ENCODE results near the gene SSBP3. TPM values are rescaled to one million over a fixed set of nuclear protein-coding genes. Genes with fewer than 3 reads are reported as not detected.

Gene SSBP3
- total RNA-seq, 1 experiment from 2014 or later: 15.0 TPM

DNA sequence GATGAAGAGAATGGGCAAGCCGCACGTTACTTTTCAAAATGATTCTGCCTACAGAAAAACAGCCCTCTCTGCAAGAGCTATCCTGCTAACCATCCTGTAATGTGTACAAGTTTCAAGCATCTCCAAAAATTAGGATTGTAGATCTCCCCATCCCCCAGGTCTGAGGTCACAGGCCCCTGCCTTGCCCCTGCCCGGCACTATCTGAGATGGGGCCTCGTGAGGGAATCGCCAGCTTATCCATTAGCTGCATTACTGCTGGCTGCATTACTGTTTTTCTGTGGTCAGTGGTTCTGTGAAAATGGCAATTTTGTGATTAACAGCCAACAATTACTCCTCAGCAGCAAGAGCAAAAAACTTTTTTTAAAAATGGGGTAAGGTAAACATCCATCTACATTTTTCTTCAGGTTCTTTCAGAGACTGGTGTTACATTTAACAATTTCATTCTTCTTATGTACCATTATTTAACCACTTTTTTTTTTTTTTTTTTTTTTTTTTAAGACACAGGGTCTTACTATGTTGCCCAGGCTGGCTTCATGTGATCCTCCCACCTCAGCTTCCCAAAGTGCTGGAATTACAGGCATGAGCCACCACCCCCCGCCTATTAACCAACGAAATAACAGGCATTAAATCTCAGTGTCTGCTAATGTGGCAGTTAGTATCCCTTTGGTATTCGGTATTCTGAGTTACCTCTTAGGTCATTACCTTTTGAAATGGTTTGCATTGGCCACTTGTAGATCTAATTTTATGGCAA is 122.4 kb downstream of the SSBP3 start:
- POLR2A ChIA-PET (ENCODE audit: unreplicated experiment): no interaction called here
- Histone ChIP-seq H3K27me3 (ENCODE audit: low read length) (no peaks in the 10 kb centered on the region), H3K79me2 (ENCODE audit: low read length) (no peaks in the 10 kb centered on the region), H3K9me2 (replicated peaks; ENCODE audit: low read length) (no peaks in the 10 kb centered on the region), H4K20me1 (ENCODE audit: low read length) (no peaks in the 10 kb centered on the region), H3K4me3 (ENCODE audit: low read length) (no peak overlapping the region), H3K27ac (ENCODE audit: low read length) (no peak overlapping the region), H3K4me1 (ENCODE audit: insufficient read depth, low read length) (no peaks in the 10 kb centered on the region), H3K9me3 (ENCODE audit: low read length) (no peaks in the 10 kb centered on the region), H3K9ac (ENCODE audit: low read length) (no peak overlapping the region), H3K36me3 (ENCODE audit: low read depth, low read length) (no peaks in the 10 kb centered on the region), H2AFZ (ENCODE audit: low read length) (no peak overlapping the region), H3F3A (ENCODE audit: low read length, unreplicated experiment) (no peaks in the 10 kb centered on the region), H3K4me2 (ENCODE audit: low read length) (no peak overlapping the region)
- no TSS peak for BruUV-seq (replicated peaks)
- TF ChIP-seq EZH2phosphoT487 (IDR thresholded peaks at IDR 0.05; ENCODE audit: borderline replicate concordance, low read length) (no peak), EZH2 (IDR thresholded peaks at IDR 0.05; ENCODE audit: low read length, unreplicated experiment) (no peak)
- TF ChIP-seq, protein P1, sequence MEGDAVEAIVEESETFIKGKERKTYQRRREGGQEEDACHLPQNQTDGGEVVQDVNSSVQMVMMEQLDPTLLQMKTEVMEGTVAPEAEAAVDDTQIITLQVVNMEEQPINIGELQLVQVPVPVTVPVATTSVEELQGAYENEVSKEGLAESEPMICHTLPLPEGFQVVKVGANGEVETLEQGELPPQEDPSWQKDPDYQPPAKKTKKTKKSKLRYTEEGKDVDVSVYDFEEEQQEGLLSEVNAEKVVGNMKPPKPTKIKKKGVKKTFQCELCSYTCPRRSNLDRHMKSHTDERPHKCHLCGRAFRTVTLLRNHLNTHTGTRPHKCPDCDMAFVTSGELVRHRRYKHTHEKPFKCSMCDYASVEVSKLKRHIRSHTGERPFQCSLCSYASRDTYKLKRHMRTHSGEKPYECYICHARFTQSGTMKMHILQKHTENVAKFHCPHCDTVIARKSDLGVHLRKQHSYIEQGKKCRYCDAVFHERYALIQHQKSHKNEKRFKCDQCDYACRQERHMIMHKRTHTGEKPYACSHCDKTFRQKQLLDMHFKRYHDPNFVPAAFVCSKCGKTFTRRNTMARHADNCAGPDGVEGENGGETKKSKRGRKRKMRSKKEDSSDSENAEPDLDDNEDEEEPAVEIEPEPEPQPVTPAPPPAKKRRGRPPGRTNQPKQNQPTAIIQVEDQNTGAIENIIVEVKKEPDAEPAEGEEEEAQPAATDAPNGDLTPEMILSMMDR (conservative IDR thresholded peaks at IDR 0.05; ENCODE audit: low read depth, low read length): no peak
- intact Hi-C loops (cut with micrococcal nuclease): no loop called here
- no peak for DNase-seq
- ATAC-seq: no peak
- CTCF ChIA-PET: no interaction called here

DNA sequence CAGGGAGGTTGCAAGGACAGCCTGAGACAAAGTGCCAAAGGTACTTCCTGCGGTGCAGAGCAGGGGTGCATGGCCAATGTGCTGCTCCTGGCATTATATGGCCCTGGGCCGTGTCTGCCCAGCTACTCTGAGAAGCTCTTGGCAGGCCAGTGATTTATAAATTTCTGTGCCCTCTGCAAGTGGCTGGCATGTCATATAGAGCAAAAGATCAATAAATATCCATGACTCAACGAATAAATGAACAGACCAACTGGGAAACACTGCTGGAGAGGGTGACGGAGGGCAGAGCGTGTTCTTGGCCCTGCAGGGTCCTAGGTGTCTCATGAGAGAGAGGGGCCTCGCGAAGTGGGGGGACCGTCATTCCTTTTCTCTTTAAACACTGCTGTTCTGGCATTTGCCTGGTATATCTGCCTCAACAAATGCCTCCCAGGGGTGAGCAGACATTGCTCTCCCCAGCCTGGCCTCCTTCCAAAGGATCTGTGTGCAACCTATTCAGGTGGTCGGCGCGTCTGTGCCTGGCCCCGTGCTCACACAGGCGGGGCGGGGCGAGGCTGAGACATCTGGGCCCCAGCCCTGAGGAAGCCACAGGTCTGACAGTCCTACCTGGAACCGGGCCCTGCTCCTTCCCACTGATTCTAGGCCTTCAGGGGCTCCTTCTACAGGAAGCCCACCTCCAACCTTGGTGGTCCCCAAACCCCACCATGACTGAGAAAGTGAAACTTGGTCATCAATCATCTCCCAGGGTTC is 123.9 kb downstream of the SSBP3 start:
- no TSS peak for BruUV-seq (replicated peaks)
- no peak for TF ChIP-seq EZH2 (IDR thresholded peaks at IDR 0.05; ENCODE audit: low read length, unreplicated experiment)
- no peak for TF ChIP-seq EZH2phosphoT487 (IDR thresholded peaks at IDR 0.05; ENCODE audit: borderline replicate concordance, low read length)
- TF ChIP-seq, protein P1 (conservative IDR thresholded peaks at IDR 0.05; ENCODE audit: low read depth, low read length): no peak
- Histone ChIP-seq H3K36me3 (ENCODE audit: low read depth, low read length) (no peaks in the 10 kb centered on the region), H2AFZ (ENCODE audit: low read length) (no peak overlapping the region), H3F3A (ENCODE audit: low read length, unreplicated experiment) (no peaks in the 10 kb centered on the region), H3K4me1 (ENCODE audit: insufficient read depth, low read length) (no peaks in the 10 kb centered on the region), H3K27ac (ENCODE audit: low read length) (no peak overlapping the region), H3K4me2 (ENCODE audit: low read length) (no peak overlapping the region), H3K79me2 (ENCODE audit: low read length) (no peaks in the 10 kb centered on the region), H3K9ac (ENCODE audit: low read length) (no peak overlapping the region), H3K27me3 (ENCODE audit: low read length) (no peaks in the 10 kb centered on the region), H4K20me1 (ENCODE audit: low read length) (no peaks in the 10 kb centered on the region), H3K9me3 (ENCODE audit: low read length) (no peaks in the 10 kb centered on the region), H3K9me2 (replicated peaks; ENCODE audit: low read length) (no peaks in the 10 kb centered on the region), H3K4me3 (ENCODE audit: low read length) (no peak overlapping the region)
- CTCF ChIA-PET: no interaction called here
- DNase-seq (no peak), ATAC-seq (no peak)
- intact Hi-C loops (cut with micrococcal nuclease): no loop called here
- POLR2A ChIA-PET (ENCODE audit: unreplicated experiment): no interaction called here

DNA sequence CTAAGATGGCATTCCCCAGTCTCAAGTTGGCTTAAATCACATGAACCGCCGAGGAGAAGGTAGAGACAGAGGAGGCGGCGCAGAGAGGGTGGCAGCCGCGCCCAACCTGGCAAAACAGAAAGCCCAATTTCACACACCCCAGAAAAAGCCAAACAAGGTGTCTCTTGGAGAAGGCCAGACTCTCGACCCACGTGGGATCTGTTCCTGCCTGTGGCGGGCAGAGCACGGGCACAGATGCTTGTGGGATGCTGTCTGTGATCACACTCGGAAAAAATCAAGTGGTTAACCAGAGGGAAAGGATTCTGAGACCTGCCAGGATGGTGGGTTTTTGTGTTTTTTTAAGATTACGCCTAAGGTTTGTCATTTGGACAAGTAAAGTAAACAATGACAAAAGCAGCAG is 125.5 kb downstream of the SSBP3 start:
- no peak overlapping the region for H2AFZ ChIP-seq (ENCODE audit: low read length)
- no peaks in the 10 kb centered on the region for H3K9me3 ChIP-seq (ENCODE audit: low read length)
- CTCF ChIA-PET: no interaction called here
- DNase-seq: no peak
- H3K79me2 ChIP-seq (ENCODE audit: low read length): no peaks in the 10 kb centered on the region
- H3F3A ChIP-seq (ENCODE audit: low read length, unreplicated experiment): no peaks in the 10 kb centered on the region
- BruUV-seq (replicated peaks): no TSS peak
- no peaks in the 10 kb centered on the region for H3K36me3 ChIP-seq (ENCODE audit: low read depth, low read length)
- POLR2A ChIA-PET (ENCODE audit: unreplicated experiment): interaction anchor here (0.6 kb wide), 1 partner anchor 176 kb away, joined by 5 read pairs; no protein-coding TSS in a partner anchor
- no peak overlapping the region for H3K4me3 ChIP-seq (ENCODE audit: low read length)
- no peaks in the 10 kb centered on the region for H3K27me3 ChIP-seq (ENCODE audit: low read length)
- no peaks in the 10 kb centered on the region for H4K20me1 ChIP-seq (ENCODE audit: low read length)
- H3K9ac ChIP-seq (ENCODE audit: low read length): no peak overlapping the region
- TF ChIP-seq EZH2phosphoT487 (IDR thresholded peaks at IDR 0.05; ENCODE audit: borderline replicate concordance, low read length): no peak
- H3K4me1 ChIP-seq (ENCODE audit: insufficient read depth, low read length): no peaks in the 10 kb centered on the region
- no peak overlapping the region for H3K27ac ChIP-seq (ENCODE audit: low read length)
- no peak overlapping the region for H3K4me2 ChIP-seq (ENCODE audit: low read length)
- no peak for ATAC-seq
- no peaks in the 10 kb centered on the region for H3K9me2 ChIP-seq (replicated peaks; ENCODE audit: low read length)
- intact Hi-C loops (cut with micrococcal nuclease): no loop called here
